OCI-LY7 (cell line): ENCODE data around the gene TNS3. TPM values are rescaled to one million over a fixed set of nuclear protein-coding genes. Genes with fewer than 3 reads are reported as not detected.

Experiments
- BruUV-seq: library from RNA; stranded (reverse); fragments of 400-500 nt; replicated peaks from 2 replicates; lab custom pipeline; 2021; lab: Mats Ljungman, UMichigan
- CTCF ChIA-PET: fragments of 300-600 bp; sonication (Branson Sonifier 250); formaldehyde crosslinking; loops from one replicate; lab custom pipeline; 2022; ENCODE audit warnings: antibody characterized with exemption; ENCODE audit not compliant: unreplicated experiment; lab: Charles Lee
- POLR2A ChIA-PET: fragments of 300-600 bp; sonication (Branson Sonifier 250); formaldehyde crosslinking; loops from one replicate; lab custom pipeline; 2022; ENCODE audit warnings: antibody characterized with exemption; lab: Charles Lee
- DNase-seq: peaks from one replicate; pipeline ENCODE4 v3.0.0-alpha.2; 2015; ENCODE audit warnings: low spot score
- H2AFZ ChIP-seq: fragments of 200-600 bp; sonication (generic), shearing (Covaris generic); 2 replicates; pipeline ENCODE4 v1.6.1; 2014; ENCODE audit warnings: mild to moderate bottlenecking, antibody characterized with exemption, low read length, moderate library complexity
- H3K27ac ChIP-seq: fragments of 200-600 bp; sonication (generic); 2 replicates; pipeline ENCODE4 v1.5.1; 2014; ENCODE audit warnings: mixed run types, low read depth, mild to moderate bottlenecking, moderate library complexity, low read length, inconsistent platforms; ENCODE audit not compliant: poor library complexity, severe bottlenecking
- H3K36me3 ChIP-seq: fragments of 200-600 bp; sonication (generic); 2 replicates; pipeline ENCODE4 v1.6.1; 2014; ENCODE audit warnings: mild to moderate bottlenecking, antibody characterized with exemption, low read length, moderate library complexity, mixed read lengths; ENCODE audit not compliant: insufficient read depth
- H3K4me1 ChIP-seq: fragments of 200-600 bp; sonication (generic); 2 replicates; pipeline ENCODE4 v1.5.1; 2014; ENCODE audit warnings: mild to moderate bottlenecking, low read length; ENCODE audit not compliant: insufficient read depth, poor library complexity, severe bottlenecking
- H3K4me2 ChIP-seq: fragments of 200-600 bp; sonication (generic); 2 replicates; pipeline ENCODE4 v1.6.1; 2014; ENCODE audit warnings: mild to moderate bottlenecking, low read length
- H3K4me3 ChIP-seq: fragments of 200-600 bp; sonication (generic); 2 replicates; pipeline ENCODE4 v1.5.1; 2014; ENCODE audit warnings: mild to moderate bottlenecking, low read depth, low read length; ENCODE audit not compliant: poor library complexity, severe bottlenecking
- H3K79me2 ChIP-seq: fragments of 200-600 bp; sonication (generic); 2 replicates; pipeline ENCODE4 v1.6.1; 2016; ENCODE audit warnings: low read depth, mild to moderate bottlenecking, low read length, moderate library complexity, mixed read lengths; ENCODE audit not compliant: insufficient read depth
- H3K9me2 ChIP-seq: fragments of 200-600 bp; sonication (generic); 2 replicates; pipeline ENCODE4 v1.6.1; 2016; ENCODE audit warnings: mild to moderate bottlenecking, low read length, mixed read lengths; ENCODE audit not compliant: insufficient read depth
- H3K9me3 ChIP-seq: fragments of 200-600 bp; sonication (generic); 2 replicates; pipeline ENCODE4 v1.6.1; 2014; ENCODE audit warnings: mild to moderate bottlenecking, mixed run types, low read length, mixed read lengths
- H4K20me1 ChIP-seq: fragments of 200-600 bp; sonication (generic); 2 replicates; pipeline ENCODE4 v1.6.1; 2014; ENCODE audit warnings: mild to moderate bottlenecking, antibody characterized with exemption, low read length, moderate library complexity, mixed read lengths; ENCODE audit not compliant: insufficient read depth
- EZH2phosphoT487 ChIP-seq: fragments of 200-600 bp; sonication (generic); IDR thresholded peaks from 2 replicates; pipeline ENCODE4 v1.6.1; 2018; ENCODE audit warnings: low read depth, borderline replicate concordance, mild to moderate bottlenecking, mixed run types, antibody characterized with exemption, low read length, moderate library complexity, mixed read lengths
- intact Hi-C: fragments of 100-400 bp; cut with micrococcal nuclease; formaldehyde crosslinking; loops from one replicate; pipeline ENCODE4 v1.10.0; 2022; ENCODE audit not compliant: unreplicated experiment
- total RNA-seq, 2 experiments: library from RNA; depleted of rRNA in 1 of 2; stranded (reverse); fragments of >200 nt in 1 of 2; shearing (Covaris generic) in 1 of 2; gene quantifications; 2 replicates each; pipeline ENCODE4 v1.2.3, GENCODE V29; 2014 to 2022
- TF ChIP-seq, protein P1 (sequence below): fragments of 200-600 bp; sonication (generic); conservative IDR thresholded peaks from 2 replicates; pipeline ENCODE4 v1.5.1; 2014; ENCODE audit warnings: mild to moderate bottlenecking, antibody characterized with exemption, low read length, moderate library complexity, mixed read lengths

Gene TNS3
- total RNA-seq, 2 experiments from 2014 or later = 9.5 to 42.1 TPM

DNA sequence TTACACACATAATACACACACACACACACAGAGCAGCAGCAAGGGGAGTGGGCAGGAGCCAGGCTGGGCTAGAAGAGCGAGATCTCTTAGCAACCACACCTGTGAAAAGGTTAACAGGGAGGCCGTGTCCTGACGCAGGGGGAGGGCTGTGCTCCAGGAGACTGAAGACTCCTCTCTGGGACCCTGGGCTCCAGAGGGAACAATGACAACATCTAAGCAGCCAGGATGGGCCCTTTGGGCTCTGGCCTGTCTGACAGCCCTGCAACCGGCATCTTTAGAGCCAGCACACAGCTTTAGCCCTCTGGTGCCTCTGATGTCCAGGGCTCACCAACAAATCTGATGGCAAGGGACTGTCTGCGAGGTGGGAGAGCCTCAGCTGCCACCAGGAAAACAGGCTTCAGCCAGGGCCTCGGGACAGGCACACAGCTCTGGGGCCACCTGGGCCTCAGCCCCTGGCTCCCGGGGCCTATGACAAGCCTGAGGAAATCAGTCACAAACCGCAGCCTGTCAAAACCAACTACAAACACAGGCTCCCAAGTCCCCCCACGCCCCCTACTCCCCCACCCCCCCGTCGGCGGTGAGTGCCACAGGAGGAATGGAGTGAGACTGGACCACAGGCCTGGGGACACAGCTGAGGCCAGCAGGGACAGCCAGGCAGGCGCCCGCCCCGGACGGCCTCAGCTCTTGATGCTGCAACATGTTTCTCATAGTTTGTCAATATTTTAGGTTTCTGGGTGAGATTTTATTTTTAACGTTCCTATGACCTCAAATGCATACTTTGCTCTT is 102.8 kb downstream of the TNS3 start:
- Histone ChIP-seq H3K36me3 (no peaks in the 10 kb centered on the region), H3K4me3 (no peak overlapping the region), H3K4me2 (peak overlapping the region; percentile 60), H4K20me1 (no peaks in the 10 kb centered on the region), H3K9me2 (no peaks in the 10 kb centered on the region), H3K27ac (no peak overlapping the region), H2AFZ (no peak overlapping the region), H3K9me3 (no peaks in the 10 kb centered on the region), H3K4me1 (peaks cover 32% of the 10 kb centered on the region), H3K79me2 (no peaks in the 10 kb centered on the region)
- DNase-seq = no peak
- intact Hi-C loops = no loop called here
- TF ChIP-seq, protein P1, sequence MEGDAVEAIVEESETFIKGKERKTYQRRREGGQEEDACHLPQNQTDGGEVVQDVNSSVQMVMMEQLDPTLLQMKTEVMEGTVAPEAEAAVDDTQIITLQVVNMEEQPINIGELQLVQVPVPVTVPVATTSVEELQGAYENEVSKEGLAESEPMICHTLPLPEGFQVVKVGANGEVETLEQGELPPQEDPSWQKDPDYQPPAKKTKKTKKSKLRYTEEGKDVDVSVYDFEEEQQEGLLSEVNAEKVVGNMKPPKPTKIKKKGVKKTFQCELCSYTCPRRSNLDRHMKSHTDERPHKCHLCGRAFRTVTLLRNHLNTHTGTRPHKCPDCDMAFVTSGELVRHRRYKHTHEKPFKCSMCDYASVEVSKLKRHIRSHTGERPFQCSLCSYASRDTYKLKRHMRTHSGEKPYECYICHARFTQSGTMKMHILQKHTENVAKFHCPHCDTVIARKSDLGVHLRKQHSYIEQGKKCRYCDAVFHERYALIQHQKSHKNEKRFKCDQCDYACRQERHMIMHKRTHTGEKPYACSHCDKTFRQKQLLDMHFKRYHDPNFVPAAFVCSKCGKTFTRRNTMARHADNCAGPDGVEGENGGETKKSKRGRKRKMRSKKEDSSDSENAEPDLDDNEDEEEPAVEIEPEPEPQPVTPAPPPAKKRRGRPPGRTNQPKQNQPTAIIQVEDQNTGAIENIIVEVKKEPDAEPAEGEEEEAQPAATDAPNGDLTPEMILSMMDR = no peak
- no peak for TF ChIP-seq EZH2phosphoT487
- POLR2A ChIA-PET = no interaction called here
- no TSS peak for BruUV-seq
- CTCF ChIA-PET = no interaction called here

DNA sequence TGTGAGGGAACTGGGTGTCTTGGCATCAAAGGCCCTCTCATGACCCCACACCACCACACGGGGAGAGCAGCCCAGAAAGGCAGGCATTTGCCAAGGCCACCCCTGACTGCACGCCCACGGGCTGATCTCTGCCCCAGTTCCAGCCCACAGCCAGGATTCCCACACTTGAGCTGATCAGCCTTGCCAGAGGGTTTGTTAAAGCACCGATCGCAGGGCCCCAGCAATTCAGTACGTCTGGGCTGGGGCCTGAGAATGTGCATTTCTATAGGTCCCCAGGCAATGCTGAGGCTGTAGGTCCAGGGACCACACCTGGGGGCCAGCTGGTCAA is 103.9 kb downstream of the TNS3 start:
- BruUV-seq = no TSS peak
- ChIA-PET CTCF (no interaction called here), POLR2A (interaction anchor here (0.6 kb wide), 1 partner anchor 228 kb away, joined by 3 read pairs; no protein-coding TSS in a partner anchor)
- intact Hi-C loops = no loop called here
- no peak for DNase-seq
- no peaks in the 10 kb centered on the region for H3K9me3 ChIP-seq
- no peaks in the 10 kb centered on the region for H3K36me3 ChIP-seq
- H3K4me3 ChIP-seq = no peak overlapping the region
- TF ChIP-seq EZH2phosphoT487 = no peak
- TF ChIP-seq, protein P1 = no peak
- H3K4me2 ChIP-seq = no peak overlapping the region
- H3K27ac ChIP-seq = no peak overlapping the region
- H4K20me1 ChIP-seq = no peaks in the 10 kb centered on the region
- no peaks in the 10 kb centered on the region for H3K79me2 ChIP-seq
- H2AFZ ChIP-seq = no peak overlapping the region
- no peaks in the 10 kb centered on the region for H3K9me2 ChIP-seq
- H3K4me1 ChIP-seq = peaks cover 38% of the 10 kb centered on the region
